K562 (cell line): ENCODE measurements around the gene ADGRG1. TPM values are rescaled to one million over a fixed set of nuclear protein-coding genes. Genes with fewer than 3 reads are reported as not detected.

ENCODE experiments used
- BRD4 ChIP-seq: fragments of 200-600 bp; sonication (generic); IDR thresholded peaks from 2 replicates; pipeline ENCODE4 v1.6.1; 2017; ENCODE audit warnings: inconsistent platforms
- EHMT2 ChIP-seq: fragments of 450-650 bp; IDR thresholded peaks from 2 replicates; pipeline ENCODE4 v1.6.1; 2018; ENCODE audit warnings: antibody characterized with exemption
- ESRRA ChIP-seq: fragments of 450-650 bp; IDR thresholded peaks from 2 replicates; pipeline ENCODE4 v1.6.1; 2014; ENCODE audit warnings: low read depth, mild to moderate bottlenecking, moderate library complexity, borderline replicate concordance
- EWSR1 ChIP-seq: fragments of 450-650 bp; IDR thresholded peaks from 2 replicates; pipeline ENCODE4 v1.6.1; 2018; ENCODE audit warnings: borderline replicate concordance, mild to moderate bottlenecking, low read depth, moderate library complexity; ENCODE audit not compliant: partially characterized antibody
- GTF2E2 ChIP-seq: fragments of 200-800 bp; sonication (Bioruptor generic); IDR thresholded peaks from 2 replicates; pipeline ENCODE4 v1.6.1; 2016; ENCODE audit warnings: missing genetic modification characterization, missing compliant biosample characterization
- HIVEP1 ChIP-seq: fragments of 250-450 bp; sonication (Bioruptor Pico); IDR thresholded peaks from 2 replicates; pipeline ENCODE4 v1.4.0; 2020; ENCODE audit warnings: mild to moderate bottlenecking
- KDM4B ChIP-seq, 2 experiments: fragments of 450-650 bp in 1 of 2; sonication (generic) in 1 of 2; IDR thresholded peaks; 2 replicates each; pipeline ENCODE4 v1.6.1; 2016 to 2017; ENCODE audit warnings: borderline replicate concordance in 2 of 2, antibody characterized with exemption in 1 of 2, low read depth in 1 of 2, mild to moderate bottlenecking in 1 of 2
- MEF2D ChIP-seq: conservative IDR thresholded peaks from 2 replicates; pipeline ENCODE4 v1.6.1; 2016; ENCODE audit warnings: low read depth, missing genetic modification characterization, missing compliant biosample characterization
- POLR2AphosphoS5 ChIP-seq: IDR thresholded peaks from 2 replicates; pipeline ENCODE4 v1.6.1; 2011; ENCODE audit warnings: mild to moderate bottlenecking, low read depth, low read length, moderate library complexity; ENCODE audit not compliant: control insufficient read depth, insufficient read depth
- POLR2G ChIP-seq: fragments of 200-400 bp; formaldehyde crosslinking; IDR thresholded peaks from 2 replicates; pipeline ENCODE4 v1.6.1; 2017; ENCODE audit warnings: low read depth, mild to moderate bottlenecking, antibody characterized with exemption, low read length, moderate library complexity
- SMARCE1 ChIP-seq: fragments of 450-650 bp; IDR thresholded peaks from 2 replicates; pipeline ENCODE4 v1.7.1; 2016; ENCODE audit warnings: mild to moderate bottlenecking
- TFAM ChIP-seq: fragments of 250-450 bp; sonication (Bioruptor Pico); conservative IDR thresholded peaks from 2 replicates; pipeline ENCODE4 v1.5.0; 2021; ENCODE audit warnings: mild to moderate bottlenecking, moderate library complexity
- ZBTB17 ChIP-seq: fragments of 450-650 bp; formaldehyde crosslinking; IDR thresholded peaks from 2 replicates; pipeline ENCODE4 v1.4.0; 2020; ENCODE audit warnings: mild to moderate bottlenecking
- ZBTB26 ChIP-seq: fragments of 450-650 bp; formaldehyde crosslinking; IDR thresholded peaks from 2 replicates; pipeline ENCODE4 v1.4.0; 2022; ENCODE audit warnings: missing genetic modification characterization
- ZNF431 ChIP-seq: sonication (generic); formaldehyde crosslinking; IDR thresholded peaks from 2 replicates; pipeline ENCODE4 v1.8.0; 2022; ENCODE audit warnings: mild to moderate bottlenecking, missing genetic modification reagents
- polyA plus RNA-seq, 8 experiments: library from polyadenylated mRNA; depleted of rRNA in 4 of 8; stranded (reverse) in 5 of 8; unstranded in 3 of 8; fragments of >200 nt; fragmentation: Nextera tagmentation in 2 of 8; fragmentation: Illumina TruSeq in 1 of 8; extraction: Ambion mirVana in 2 of 8; extraction: Trizol in 1 of 8; gene quantifications; 2 replicates each; pipeline versions ENCODE4 v1.2.1 to v1.2.3, GENCODE V29; 2011 to 2014; ENCODE audit warnings: inconsistent platforms in 1 of 8, missing spikeins in 1 of 8
- total RNA-seq, 7 experiments: library from RNA; depleted of rRNA in 6 of 7; stranded (reverse); fragments of >200 nt in 6 of 7; fragmentation: Illumina TruSeq in 2 of 7; extraction: Trizol in 2 of 7; gene quantifications; 2 replicates each; pipeline versions ENCODE4 v1.2.1 to v1.2.3, GENCODE V29; 2011 to 2021; ENCODE audit warnings: low replicate concordance in 1 of 7
- TF ChIP-seq, protein P1 (sequence below): sonication (generic); formaldehyde crosslinking; IDR thresholded peaks from 2 replicates; pipeline ENCODE4 v1.8.1; 2022; ENCODE audit warnings: missing genetic modification reagents
- TF ChIP-seq, protein P2 (sequence below): fragments of 250-450 bp; sonication (Bioruptor Pico); IDR thresholded peaks from 2 replicates; pipeline ENCODE4 v1.4.0; 2020; ENCODE audit warnings: mild to moderate bottlenecking
- TF ChIP-seq, protein P3 (sequence below), 2 experiments: fragments of 450-650 bp in 1 of 2; IDR thresholded peaks; 2 replicates each; pipeline ENCODE4 v1.6.1; 2011 to 2017; ENCODE audit warnings: low read depth in 2 of 2, antibody characterized with exemption in 1 of 2, borderline replicate concordance in 1 of 2, low read length in 1 of 2, mild to moderate bottlenecking in 1 of 2, mixed read lengths in 1 of 2; ENCODE audit not compliant: control insufficient read depth in 1 of 2
- TF ChIP-seq, protein P4 (sequence below): fragments of 250-450 bp; sonication (Bioruptor Pico); IDR thresholded peaks from 2 replicates; pipeline ENCODE4 v1.8.0; 2022; ENCODE audit warnings: moderate library complexity, mild to moderate bottlenecking, inconsistent platforms

The ADGRG1 gene
- total and polyA plus RNA-seq, 9 of the 15 experiments (the other 6 are each of a cell fraction or from before 2014, with no cell fraction given), result 0.04 to 0.31 (median 0.16) TPM; not detected in 6

DNA sequence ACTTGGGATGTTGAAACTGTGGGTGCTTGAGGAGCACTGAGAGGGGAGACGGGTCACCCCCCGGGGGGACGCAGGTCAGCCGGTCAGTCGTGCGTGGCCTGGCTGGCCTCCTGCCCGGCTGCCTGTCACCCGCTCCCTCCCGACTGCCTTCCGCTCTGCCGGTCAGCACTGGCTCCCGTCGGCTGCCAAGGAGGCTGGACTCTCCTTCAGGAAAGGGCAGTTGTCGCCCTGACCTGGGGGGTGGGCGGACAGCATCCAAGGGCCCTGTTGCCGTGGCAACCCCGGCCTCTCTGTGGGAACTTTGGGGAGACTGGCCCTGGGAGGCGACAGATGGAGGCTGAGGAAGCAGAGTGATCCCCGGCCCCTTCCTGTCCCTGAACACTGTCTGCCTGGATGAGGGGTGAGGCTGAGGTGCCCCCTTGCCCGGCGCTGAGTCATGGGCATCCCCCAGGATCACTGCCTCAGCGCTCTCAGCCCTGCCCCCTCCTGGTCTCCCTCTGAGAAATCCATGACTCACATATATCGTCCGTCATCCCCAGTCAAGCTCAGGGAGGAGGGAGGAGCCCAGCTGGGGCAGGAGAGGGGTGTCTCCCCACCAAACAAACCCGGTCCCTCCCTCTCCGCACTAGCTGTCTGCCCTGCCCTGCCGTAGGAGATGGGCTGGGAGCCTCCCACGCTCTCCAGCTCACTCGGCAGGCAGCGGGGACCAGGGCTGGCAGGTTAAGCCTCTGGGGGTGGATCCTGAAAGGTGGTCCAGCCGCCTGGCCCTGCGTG, at the start of gene ADGRG1 (continued):
- TF ChIP-seq ZBTB26 (no peak), POLR2AphosphoS5 (no peak), TFAM (CRISPR knock-in tag) (no peak), ESRRA (no peak), EWSR1 (no peak), GTF2E2 (tag) (no peak), BRD4 (no peak), EHMT2 (no peak), MEF2D (no peak), HIVEP1 (no peak), POLR2G (peak; percentile 33; the same call in 1 of the 2 replicates), ZBTB17 (CRISPR knock-in tag) (no peak), SMARCE1 (0 out of 2 replicates have a peak, but pooled peaks have one; percentile 40), KDM4B (IDR thresholded peaks at IDR 0.05; ENCODE audit: borderline replicate concordance in 2 of 2, low read depth in 1 of 2) (no peak), ZNF431 (no peak)
- TF ChIP-seq, protein P1, sequence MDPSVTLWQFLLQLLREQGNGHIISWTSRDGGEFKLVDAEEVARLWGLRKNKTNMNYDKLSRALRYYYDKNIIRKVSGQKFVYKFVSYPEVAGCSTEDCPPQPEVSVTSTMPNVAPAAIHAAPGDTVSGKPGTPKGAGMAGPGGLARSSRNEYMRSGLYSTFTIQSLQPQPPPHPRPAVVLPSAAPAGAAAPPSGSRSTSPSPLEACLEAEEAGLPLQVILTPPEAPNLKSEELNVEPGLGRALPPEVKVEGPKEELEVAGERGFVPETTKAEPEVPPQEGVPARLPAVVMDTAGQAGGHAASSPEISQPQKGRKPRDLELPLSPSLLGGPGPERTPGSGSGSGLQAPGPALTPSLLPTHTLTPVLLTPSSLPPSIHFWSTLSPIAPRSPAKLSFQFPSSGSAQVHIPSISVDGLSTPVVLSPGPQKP (CRISPR knock-in tag), result no peak
- TF ChIP-seq, protein P2, sequence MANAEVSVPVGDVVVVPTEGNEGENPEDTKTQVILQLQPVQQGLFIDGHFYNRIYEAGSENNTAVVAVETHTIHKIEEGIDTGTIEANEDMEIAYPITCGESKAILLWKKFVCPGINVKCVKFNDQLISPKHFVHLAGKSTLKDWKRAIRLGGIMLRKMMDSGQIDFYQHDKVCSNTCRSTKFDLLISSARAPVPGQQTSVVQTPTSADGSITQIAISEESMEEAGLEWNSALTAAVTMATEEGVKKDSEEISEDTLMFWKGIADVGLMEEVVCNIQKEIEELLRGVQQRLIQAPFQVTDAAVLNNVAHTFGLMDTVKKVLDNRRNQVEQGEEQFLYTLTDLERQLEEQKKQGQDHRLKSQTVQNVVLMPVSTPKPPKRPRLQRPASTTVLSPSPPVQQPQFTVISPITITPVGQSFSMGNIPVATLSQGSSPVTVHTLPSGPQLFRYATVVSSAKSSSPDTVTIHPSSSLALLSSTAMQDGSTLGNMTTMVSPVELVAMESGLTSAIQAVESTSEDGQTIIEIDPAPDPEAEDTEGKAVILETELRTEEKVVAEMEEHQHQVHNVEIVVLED, result no peak
- TF ChIP-seq, protein P3, sequence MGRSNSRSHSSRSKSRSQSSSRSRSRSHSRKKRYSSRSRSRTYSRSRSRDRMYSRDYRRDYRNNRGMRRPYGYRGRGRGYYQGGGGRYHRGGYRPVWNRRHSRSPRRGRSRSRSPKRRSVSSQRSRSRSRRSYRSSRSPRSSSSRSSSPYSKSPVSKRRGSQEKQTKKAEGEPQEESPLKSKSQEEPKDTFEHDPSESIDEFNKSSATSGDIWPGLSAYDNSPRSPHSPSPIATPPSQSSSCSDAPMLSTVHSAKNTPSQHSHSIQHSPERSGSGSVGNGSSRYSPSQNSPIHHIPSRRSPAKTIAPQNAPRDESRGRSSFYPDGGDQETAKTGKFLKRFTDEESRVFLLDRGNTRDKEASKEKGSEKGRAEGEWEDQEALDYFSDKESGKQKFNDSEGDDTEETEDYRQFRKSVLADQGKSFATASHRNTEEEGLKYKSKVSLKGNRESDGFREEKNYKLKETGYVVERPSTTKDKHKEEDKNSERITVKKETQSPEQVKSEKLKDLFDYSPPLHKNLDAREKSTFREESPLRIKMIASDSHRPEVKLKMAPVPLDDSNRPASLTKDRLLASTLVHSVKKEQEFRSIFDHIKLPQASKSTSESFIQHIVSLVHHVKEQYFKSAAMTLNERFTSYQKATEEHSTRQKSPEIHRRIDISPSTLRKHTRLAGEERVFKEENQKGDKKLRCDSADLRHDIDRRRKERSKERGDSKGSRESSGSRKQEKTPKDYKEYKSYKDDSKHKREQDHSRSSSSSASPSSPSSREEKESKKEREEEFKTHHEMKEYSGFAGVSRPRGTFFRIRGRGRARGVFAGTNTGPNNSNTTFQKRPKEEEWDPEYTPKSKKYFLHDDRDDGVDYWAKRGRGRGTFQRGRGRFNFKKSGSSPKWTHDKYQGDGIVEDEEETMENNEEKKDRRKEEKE (IDR thresholded peaks at IDR 0.05; ENCODE audit: borderline replicate concordance in 1 of 2, control insufficient read depth in 1 of 2, low read depth in 2 of 2, low read length in 1 of 2), result no peak
- TF ChIP-seq, protein P4, sequence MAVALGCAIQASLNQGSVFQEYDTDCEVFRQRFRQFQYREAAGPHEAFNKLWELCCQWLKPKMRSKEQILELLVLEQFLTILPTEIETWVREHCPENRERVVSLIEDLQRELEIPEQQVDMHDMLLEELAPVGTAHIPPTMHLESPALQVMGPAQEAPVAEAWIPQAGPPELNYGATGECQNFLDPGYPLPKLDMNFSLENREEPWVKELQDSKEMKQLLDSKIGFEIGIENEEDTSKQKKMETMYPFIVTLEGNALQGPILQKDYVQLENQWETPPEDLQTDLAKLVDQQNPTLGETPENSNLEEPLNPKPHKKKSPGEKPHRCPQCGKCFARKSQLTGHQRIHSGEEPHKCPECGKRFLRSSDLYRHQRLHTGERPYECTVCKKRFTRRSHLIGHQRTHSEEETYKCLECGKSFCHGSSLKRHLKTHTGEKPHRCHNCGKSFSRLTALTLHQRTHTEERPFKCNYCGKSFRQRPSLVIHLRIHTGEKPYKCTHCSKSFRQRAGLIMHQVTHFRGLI, result no peak
